ENCODE data around the gene TELO2. TPM values are rescaled to one million over a fixed set of nuclear protein-coding genes. Genes with fewer than 3 reads are reported as not detected.

Gene TELO2
- total and polyA plus RNA-seq, 10 donors: 28.5 to 110 (median 57.8) TPM

DNA sequence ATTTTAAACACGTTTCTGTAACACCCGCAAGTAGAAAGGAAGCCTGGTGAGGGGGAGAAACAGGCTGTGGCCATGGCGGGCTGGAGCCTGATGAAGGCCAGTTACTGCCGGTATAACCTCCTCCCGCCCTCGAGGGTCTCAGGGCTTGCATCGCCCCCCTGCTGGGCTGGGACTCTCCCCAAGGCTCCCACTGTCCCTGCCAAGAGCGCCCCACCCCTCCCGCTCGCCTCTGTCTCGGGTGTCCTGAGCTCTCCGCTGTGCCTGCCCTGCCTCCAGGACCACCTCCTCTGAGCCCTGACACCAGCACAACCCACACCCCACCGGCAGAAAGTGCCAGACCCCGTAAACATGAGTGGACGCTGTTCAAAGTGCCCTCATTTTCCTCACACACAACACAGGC lies 59.0 kb downstream of the TELO2 start:
- no peaks in the 10 kb centered on the region for H3K9me3 ChIP-seq
- DNase-seq: no peak
- H3K36me3 ChIP-seq: peaks cover 0 to 93% (median 36%) of the 10 kb centered on the region in 6 donors
- 80 to 93% (median 89%) methylated on average over 11 to 15 of the region's 15 CpGs for WGBS, 5 donors
- intact Hi-C loops (cut with DNase I; ENCODE audit: low total_unique reads): no loop called here
- H3K27me3 ChIP-seq (replicated peaks in 1 of 7): no peaks in the 10 kb centered on the region
- H3K4me3 ChIP-seq: no peak overlapping the region
- H3K4me1 ChIP-seq: peaks cover 0 to 35% (median 18%) of the 10 kb centered on the region in 6 donors
- TF ChIP-seq, protein P1, sequence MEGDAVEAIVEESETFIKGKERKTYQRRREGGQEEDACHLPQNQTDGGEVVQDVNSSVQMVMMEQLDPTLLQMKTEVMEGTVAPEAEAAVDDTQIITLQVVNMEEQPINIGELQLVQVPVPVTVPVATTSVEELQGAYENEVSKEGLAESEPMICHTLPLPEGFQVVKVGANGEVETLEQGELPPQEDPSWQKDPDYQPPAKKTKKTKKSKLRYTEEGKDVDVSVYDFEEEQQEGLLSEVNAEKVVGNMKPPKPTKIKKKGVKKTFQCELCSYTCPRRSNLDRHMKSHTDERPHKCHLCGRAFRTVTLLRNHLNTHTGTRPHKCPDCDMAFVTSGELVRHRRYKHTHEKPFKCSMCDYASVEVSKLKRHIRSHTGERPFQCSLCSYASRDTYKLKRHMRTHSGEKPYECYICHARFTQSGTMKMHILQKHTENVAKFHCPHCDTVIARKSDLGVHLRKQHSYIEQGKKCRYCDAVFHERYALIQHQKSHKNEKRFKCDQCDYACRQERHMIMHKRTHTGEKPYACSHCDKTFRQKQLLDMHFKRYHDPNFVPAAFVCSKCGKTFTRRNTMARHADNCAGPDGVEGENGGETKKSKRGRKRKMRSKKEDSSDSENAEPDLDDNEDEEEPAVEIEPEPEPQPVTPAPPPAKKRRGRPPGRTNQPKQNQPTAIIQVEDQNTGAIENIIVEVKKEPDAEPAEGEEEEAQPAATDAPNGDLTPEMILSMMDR (IDR thresholded peaks at IDR 0.05 in 8 of 11, conservative IDR thresholded peaks at IDR 0.05 in 3 of 11): no peak
- no peak for TF ChIP-seq POLR2AphosphoS5 (IDR thresholded peaks at IDR 0.05)
- TF ChIP-seq POLR2A (IDR thresholded peaks at IDR 0.05): no peak
- no peak overlapping the region for H3K27ac ChIP-seq

DNA sequence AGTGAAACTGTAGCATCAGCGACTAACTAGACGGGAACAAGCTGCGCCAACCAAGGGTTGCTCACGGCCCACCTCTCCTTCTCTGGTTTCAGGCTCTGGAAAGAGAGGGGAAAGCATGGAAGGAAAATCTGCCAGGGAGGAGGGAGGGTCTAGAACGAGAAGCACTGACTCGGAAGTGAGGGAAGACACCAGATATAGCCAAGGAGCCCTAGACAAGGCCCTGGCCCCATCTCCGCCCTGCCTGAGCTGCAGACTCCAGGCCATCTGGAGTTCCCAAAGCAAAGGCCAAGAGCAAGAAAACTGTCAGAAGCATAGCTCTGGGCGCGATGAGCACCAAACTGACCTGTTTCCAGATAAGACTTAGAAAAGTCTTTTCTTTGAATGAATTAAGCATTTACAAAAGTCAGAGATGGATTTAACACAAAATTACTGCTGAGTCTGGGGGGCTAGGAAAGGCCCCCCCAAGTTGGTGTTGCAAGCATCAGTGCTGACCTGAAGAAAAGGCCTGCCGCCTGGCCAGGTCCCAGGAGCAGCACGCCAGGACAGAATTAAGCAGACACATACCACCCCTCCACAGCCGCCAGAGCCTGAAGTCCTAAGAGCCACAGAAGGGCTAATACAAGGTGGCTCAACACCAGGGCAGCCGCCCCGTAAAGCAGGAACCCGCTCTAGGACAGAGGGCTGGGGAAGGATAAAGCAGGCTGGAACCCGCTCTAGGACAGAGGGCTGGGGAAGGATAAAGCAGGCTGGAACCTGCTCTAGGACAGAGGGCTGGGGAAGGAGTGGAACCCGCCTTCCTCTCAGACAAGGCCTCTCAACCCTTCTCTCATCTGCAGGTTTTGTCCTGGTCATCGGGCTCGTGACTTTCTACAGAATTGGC lies 61.0 kb downstream of the TELO2 start:
- intact Hi-C loops (cut with DNase I; ENCODE audit: low total_unique reads): no loop called here
- Histone ChIP-seq H3K27me3 (replicated peaks in 1 of 7) (no peaks in the 10 kb centered on the region), H3K4me1 (peaks cover 0 to 16% (median 6%) of the 10 kb centered on the region in 6 donors), H3K36me3 (peaks cover 0 to 94% (median 33%) of the 10 kb centered on the region in 6 donors), H3K4me3 (no peak overlapping the region), H3K27ac (no peak overlapping the region), H3K9me3 (no peaks in the 10 kb centered on the region)
- 85 to 97% (median 93%) methylated on average over 19 of the region's 19 CpGs for WGBS, 5 donors
- no peak for DNase-seq
- TF ChIP-seq POLR2AphosphoS5 (IDR thresholded peaks at IDR 0.05) (no peak), POLR2A (IDR thresholded peaks at IDR 0.05) (no peak)
- TF ChIP-seq, protein P1 (IDR thresholded peaks at IDR 0.05 in 8 of 11, conservative IDR thresholded peaks at IDR 0.05 in 3 of 11): no peak

DNA sequence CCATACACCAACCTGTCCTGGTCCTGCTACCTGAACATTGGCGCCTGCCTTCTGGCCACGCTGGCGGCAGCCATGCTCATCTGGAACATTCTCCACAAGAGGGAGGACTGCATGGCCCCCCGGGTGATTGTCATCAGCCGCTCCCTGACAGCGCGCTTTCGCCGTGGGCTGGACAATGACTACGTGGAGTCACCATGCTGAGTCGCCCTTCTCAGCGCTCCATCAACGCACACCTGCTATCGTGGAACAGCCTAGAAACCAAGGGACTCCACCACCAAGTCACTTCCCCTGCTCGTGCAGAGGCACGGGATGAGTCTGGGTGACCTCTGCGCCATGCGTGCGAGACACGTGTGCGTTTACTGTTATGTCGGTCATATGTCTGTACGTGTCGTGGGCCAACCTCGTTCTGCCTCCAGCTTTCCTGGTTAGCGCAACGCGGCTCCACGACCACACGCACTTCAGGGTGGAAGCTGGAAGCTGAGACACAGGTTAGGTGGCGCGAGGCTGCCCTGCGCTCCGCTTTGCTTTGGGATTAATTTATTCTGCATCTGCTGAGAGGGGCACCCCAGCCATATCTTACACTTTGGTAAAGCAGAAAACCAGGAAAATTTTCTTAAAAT lies 61.8 kb downstream of the TELO2 start:
- intact Hi-C loops (cut with DNase I; ENCODE audit: low total_unique reads): no loop called here
- Histone ChIP-seq H3K4me1 (peaks cover 0 to 21% (median 6%) of the 10 kb centered on the region in 6 donors), H3K27me3 (replicated peaks in 1 of 7) (no peaks in the 10 kb centered on the region), H3K4me3 (no peak overlapping the region), H3K36me3 (peaks cover 0 to 94% (median 33%) of the 10 kb centered on the region in 6 donors), H3K9me3 (no peaks in the 10 kb centered on the region), H3K27ac (no peak overlapping the region)
- DNase-seq: no peak
- 92 to 94% (median 94%) methylated on average over 34 of the region's 34 CpGs for WGBS, 5 donors
- TF ChIP-seq, protein P1 (IDR thresholded peaks at IDR 0.05 in 8 of 11, conservative IDR thresholded peaks at IDR 0.05 in 3 of 11): no peak
- TF ChIP-seq POLR2AphosphoS5 (IDR thresholded peaks at IDR 0.05): peak in 2 of 3 donors; percentile 38 to 43
- TF ChIP-seq POLR2A (IDR thresholded peaks at IDR 0.05): no peak

DNA sequence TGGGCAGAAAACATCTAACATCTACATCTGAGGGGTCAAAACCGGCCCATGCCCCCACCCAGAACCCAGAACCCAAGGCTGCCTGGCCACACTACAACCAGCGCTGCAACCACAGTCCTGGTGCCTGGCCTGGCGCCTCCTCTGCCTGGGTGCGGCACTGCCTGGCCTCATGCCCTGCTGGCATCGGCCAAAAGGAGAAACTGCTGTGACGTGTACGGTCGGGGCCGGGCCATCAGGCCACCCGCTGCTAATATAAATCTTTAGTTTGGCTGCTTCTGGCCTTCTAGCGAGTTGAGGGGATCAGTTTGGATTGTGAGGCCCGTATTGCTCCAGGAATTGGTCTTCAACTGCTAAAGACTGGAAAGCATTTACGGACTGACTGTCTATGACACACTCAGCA lies 63.1 kb downstream of the TELO2 start:
- H3K27ac ChIP-seq: no peak overlapping the region
- no peak for DNase-seq
- intact Hi-C loops (cut with DNase I; ENCODE audit: low total_unique reads): no loop called here
- H3K4me1 ChIP-seq: peaks cover 0 to 14% (median 3%) of the 10 kb centered on the region in 6 donors
- TF ChIP-seq, protein P1 (IDR thresholded peaks at IDR 0.05 in 8 of 11, conservative IDR thresholded peaks at IDR 0.05 in 3 of 11): peak in 1 of 11 experiments; percentile 11
- TF ChIP-seq POLR2AphosphoS5 (IDR thresholded peaks at IDR 0.05) (peak in 2 of 3 donors; percentile 43 to 52), POLR2A (IDR thresholded peaks at IDR 0.05) (no peak)
- H3K27me3 ChIP-seq (replicated peaks in 1 of 7): no peaks in the 10 kb centered on the region
- WGBS, 5 donors: 85 to 90% (median 90%) methylated on average over 11 to 13 of the region's 13 CpGs
- peaks cover 0 to 96% (median 34%) of the 10 kb centered on the region in 6 donors for H3K36me3 ChIP-seq
- H3K4me3 ChIP-seq: no peak overlapping the region
- H3K9me3 ChIP-seq: no peaks in the 10 kb centered on the region
